Fibroblast of gingiva (primary cell): ENCODE results near the gene KRTAP5-9.
"Not testable (repeated sequence)": the region's sequence is repeated elsewhere in the genome, so short reads cannot be mapped to it uniquely, and the experiment has no call there.

Experiments
- DNase-seq: peaks from one replicate; pipeline ENCODE4 v3.0.0-alpha.2; 2011; ENCODE audit warnings: low read depth

Gene KRTAP5-9

DNA sequence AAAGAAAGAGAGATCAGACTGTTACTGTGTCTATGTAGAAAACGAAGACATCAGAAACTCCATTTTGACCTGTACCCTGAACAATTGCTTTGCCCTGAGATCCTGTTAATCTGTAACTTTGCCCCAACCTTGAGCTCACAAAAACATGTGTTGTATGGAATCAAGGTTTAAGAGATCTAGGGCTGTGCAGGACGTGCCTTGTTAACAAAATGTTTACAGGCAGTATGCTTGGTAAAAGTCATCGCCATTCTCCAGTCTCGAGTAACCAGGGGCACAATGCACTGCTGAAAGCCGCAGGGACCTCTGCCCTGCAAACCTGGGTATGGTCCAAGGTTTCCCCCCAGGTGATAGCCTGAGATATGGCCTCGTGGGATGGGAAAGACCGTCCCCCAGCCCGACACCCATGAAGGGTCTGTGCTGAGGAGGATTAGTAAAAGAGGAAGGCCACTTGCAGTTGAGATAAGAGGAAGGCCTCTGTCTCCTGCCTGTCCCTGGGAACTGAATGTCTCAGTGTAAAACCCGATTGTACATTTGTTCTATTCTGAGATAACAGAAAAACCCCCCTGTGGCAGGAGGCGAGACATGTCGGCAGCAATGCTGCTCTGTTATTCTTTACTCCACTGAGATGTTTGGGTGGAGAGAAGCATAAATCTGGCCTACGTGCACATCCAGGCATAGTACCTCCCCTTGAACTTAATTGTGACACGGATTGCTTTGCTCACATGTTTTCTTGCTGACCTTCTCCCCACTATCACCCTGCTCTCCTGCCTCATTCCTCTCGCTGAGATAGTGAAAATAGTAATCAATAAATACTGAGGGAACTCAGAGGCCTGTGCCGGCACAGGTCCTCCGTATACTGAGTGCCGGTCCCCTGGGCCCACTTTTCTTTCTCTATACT is 13.3 kb upstream of the KRTAP5-9 start:
- not testable (repeated sequence) for DNase-seq

DNA sequence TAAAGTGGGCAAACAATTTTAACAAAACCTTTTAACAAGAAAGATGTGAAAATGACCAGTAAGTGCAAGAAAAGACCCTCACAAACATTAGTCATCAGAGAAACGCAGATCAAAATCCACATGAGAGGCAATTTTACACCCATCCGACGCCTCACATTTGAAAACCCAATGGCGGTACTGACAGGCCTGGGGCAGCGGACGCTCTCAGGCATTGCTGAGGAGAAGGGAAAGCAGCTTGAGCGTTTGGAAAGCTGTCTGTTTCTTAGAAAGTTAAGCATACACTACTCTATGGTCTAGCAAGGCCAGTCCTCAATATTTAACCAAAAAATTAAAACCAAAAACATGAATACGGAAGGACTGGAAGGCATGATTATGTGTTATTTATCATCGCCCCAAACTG is 12.4 kb upstream of the KRTAP5-9 start:
- DNase-seq, result no peak

DNA sequence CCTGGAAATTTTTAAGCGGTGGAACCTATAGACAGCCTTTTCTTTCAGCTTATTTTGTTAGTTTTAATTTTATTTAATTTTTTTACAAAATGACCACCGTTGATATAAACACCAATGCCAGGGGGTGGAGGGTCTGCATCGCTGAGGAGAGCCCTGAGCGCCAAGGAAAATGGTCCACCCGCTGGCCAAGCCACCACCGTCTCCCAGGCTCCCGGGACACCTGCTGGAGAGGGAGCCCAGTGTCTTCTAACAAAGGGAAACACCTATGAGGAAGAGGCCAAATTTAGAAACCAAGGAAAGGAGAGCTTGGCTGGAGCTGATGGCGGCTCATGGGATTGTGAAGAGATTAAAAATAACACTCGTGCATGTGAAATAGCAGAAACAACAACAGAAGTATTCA is 10.7 kb upstream of the KRTAP5-9 start:
- no peak for DNase-seq

DNA sequence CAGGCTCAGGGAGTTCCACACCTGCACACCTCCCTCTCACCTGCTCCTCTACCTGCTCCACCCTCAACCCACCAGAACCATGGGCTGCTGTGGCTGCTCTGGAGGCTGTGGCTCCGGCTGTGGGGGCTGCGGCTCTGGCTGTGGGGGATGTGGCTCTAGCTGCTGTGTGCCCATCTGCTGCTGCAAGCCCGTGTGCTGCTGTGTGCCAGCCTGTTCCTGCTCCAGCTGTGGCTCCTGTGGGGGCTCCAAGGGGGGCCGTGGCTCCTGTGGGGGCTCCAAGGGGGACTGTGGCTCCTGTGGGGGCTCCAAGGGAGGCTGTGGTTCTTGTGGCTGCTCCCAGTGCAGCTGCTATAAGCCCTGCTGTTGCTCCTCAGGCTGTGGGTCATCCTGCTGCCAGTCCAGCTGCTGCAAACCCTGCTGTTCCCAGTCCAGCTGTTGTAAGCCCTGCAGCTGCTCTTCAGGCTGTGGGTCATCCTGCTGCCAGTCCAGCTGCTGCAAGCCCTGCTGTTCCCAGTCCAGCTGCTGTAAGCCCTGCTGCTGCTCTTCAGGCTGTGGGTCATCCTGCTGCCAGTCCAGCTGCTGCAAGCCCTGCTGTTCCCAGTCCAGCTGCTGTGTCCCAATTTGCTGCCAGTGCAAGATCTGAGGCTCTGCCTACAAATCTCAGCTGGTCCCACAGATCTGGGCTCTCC is 10.1 kb upstream of the KRTAP5-9 start, which contains the start of gene KRTAP5-8:
Gene KRTAP5-8 (plus strand): TSS at position 49 of the 689 bp plus-strand sequence. CDS start 31 bp downstream, at position 80.
- DNase-seq, result not testable (repeated sequence)

DNA sequence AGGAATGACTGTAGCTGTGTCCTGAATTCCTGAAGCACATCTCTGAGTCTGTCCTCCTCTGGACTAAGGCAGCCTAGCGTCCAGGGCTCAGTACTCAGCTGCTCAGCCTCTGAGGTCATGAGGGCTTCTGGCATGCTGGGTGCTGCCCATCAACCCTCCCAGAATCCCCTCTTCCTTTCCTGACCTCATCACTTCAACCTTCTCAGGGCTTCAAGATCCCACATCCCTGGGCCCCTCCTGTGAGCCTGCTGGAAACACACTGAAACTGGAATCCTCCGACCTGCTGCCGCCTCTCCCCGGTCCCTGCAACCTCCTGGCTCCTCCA is 9.6 kb upstream of the KRTAP5-9 start:
- DNase-seq, result no peak

DNA sequence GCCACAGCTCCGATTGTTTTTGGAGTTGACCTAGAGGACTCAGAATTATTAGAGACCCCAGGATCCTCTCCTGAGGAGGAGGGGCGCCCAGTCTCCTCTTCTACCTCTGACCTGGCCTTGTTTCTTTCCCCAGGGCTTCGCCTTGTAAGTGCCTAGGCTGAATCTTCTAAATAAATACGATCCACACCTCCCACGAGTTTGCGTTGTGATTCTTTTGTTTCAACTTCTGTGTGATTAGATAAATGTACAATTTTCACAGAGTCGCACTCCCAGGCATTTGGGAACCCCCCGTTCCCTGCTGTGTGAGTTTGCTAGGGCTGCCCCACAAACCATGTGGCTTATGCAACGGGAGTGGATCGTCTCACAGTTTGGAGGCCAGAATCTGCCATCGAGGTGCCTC is 9.2 kb upstream of the KRTAP5-9 start:
- no peak for DNase-seq

DNA sequence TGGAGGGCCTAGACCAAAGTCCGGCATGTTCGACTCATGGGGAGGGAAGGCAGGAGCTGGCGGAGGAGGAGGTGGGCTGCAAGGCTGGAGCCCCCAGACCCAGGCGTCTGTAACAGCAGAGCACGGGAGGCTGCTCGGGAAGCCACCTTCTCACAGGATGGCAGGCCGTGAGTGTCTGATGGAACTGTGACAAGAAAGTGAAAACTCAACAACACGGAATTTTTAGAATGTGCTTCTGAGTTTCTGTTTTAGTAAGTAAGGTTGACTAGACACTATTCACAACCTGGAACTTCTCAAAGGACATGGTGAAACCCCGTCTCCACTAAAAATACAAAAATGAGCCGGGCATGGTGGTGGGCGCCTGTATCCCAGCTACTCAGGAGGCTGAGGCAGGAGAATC is 8.2 kb upstream of the KRTAP5-9 start:
- not testable (repeated sequence) for DNase-seq

DNA sequence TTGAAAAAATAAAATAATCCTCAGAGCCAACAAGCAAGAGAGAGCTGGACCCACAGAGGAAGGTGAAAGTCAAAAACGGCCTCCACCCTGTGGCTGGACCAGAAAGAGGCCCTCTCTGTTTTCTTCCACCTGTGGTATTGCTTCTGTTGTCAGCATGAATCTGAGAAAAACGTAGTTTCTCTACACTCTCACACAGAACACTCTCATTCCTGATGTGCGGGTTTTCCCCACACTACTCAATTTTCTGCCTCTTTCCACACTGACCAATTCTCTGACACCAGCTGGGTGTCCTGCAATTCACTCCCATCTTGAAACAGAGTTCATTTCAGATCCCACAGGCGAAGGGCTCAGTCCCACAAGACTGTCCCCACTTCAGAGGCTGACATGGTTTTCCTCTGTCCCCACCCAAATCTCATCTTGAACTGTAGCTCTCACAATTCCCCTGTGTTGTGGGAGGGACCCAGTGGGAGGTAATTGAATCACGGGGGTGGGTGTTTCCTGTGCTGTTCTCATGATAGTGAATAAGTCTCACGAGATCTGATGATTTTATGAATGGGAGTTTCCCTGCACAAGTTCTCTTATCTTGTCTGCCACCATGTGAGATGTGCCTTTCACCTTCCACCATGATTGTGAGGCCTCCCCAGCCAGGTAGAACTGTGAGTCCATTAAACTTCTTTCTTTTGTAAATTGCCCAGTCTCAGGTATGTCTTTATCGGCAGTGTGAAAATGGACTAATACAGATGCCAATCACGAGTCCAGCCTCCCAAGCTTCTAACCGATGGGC is 7.5 kb upstream of the KRTAP5-9 start:
- DNase-seq, result not testable (repeated sequence)

DNA sequence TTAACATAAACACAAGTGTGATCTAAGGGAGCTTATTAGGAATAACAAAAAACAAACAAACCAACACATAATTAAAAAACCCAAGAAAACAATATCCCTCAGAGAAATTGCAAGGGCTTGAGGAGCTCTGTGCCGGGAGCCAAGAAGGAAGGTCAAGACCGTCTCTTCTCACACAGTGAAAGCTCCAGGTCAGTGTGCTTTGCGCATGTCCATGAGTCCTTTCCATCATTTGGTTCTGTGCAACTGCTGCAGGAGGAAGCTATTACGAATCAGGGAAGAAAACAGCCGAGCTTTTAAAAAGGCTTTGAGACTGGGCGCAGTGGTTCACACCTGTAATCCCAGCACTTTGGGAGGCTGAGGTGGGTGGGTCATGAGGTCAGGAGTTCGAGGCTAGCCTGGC is 5.8 kb upstream of the KRTAP5-9 start:
- no peak for DNase-seq

DNA sequence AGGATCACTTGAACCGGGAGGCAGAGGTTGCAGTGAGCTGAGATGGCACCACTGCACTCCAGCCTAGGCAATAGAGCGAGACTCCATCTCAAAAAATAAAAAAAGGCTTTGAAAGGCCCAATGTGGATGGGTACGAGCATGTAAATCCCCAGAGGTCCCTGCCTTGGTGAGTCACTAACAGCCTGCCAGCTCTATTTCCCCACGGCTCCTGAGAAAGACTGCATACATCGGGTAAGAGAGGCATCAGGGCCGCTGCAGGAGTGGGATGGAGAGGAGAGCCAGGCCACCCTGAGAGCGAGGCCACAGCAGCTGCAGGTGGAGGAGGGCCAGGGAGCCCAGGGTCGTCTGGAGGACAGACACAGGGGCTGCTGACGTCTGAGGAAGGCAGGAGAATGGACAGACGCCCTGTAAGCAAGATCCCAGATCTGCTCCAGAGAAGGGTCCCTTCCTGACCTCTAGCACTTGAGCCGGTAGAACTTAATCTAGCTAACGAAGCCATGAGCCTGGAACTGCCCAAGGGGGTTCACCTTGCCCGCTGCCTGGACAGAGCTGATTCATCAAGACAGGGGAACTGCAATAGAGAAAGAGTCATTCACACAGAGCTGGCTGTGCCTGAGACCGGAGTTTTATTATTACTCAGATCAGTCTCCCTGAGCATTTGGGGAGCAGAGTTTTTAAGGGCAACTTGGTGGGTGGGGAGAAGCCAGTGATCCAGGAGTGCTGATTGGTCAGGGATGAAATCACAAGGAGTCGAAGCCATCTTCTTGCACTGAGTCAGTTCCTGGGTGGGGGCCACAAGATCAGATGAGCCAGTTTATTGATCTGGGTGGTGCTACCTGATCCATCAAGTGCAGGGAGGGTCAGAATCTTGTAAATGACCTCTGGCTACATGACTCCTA is 5.1 kb upstream of the KRTAP5-9 start:
- no peak for DNase-seq

DNA sequence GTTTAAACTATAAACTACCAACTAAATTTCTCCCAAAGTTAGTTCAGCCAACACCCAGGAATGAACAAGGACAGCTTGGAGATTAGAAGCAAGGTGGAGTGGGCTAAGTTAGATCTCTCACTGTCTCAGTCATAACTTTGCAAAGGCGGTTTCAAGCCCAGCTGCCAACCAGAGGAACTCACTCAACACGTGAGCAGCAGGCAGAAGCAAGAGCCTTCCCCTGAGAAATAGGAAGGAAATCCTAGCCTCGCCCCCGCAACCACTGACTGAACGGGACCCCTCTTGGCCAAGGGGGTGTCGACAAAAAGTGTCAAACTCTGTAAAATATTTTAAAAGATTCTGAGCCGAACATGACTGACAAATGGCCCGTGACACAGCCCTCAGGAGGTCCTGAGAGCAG is 4.4 kb upstream of the KRTAP5-9 start:
- DNase-seq, result no peak

DNA sequence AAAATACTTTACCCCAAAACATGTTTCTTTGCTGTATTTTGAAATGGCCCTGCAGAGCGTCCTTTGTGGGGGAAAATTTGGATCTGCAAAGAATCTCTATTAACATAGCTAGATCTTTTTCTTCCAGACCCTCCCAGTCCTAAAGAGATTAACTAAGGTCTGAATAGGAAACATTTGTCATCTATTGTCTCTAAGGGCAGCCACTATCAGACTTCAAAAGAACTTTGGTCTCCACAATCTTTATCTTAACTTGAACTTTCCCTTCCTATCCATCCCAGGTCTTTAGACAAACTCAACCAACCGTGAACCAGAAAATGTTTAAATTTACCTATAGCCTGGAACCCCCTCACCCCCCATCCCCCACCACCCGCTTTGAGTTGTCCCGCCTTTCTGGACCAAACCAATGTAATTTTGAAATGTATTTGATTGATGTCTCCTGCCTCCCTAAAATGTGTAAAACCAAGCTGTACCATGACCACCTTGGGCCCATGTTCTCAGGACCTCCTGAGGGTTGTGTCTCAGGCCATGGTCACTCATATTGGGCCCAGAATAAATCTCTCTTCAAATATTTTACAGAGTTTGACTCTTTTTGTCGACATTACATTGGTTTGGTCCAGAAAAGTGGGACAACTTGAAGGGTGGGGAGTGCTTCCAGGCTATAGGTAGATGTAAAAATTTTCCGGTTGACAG is 3.5 kb upstream of the KRTAP5-9 start:
- no peak for DNase-seq

DNA sequence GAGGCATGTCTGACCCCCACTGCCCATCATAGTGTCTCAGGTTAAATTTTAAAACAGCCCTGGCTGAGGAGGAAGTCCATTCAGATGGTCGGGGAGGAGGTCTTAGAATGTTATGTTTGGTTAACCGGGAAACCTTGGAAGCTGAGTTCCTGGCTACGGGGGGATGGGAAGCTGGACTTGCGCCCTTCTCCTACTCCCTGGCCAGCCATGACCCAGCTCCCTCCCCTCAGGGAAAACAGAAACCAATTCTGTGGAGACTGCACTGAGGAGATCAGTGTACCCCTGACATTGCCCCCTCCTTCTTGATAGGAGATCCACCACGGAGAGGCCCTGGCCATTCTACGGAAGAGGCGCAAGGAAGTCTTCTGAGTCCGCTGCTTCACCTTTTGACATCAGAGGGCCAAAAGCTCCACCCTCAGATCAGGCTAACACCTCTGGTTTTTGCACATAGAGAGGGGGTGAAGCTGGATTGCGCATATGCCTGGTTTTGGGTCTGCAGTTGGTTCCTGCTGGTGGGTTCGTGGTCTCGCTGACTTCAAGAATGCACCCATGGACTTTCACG is 2.7 kb upstream of the KRTAP5-9 start:
- DNase-seq, result no peak

DNA sequence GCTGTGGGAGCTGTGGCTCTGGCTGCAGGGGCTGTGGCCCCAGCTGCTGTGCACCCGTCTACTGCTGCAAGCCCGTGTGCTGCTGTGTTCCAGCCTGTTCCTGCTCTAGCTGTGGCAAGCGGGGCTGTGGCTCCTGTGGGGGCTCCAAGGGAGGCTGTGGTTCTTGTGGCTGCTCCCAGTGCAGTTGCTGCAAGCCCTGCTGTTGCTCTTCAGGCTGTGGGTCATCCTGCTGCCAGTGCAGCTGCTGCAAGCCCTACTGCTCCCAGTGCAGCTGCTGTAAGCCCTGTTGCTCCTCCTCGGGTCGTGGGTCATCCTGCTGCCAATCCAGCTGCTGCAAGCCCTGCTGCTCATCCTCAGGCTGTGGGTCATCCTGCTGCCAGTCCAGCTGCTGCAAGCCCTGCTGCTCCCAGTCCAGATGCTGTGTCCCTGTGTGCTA is 514 bp downstream of the KRTAP5-9 start:
- no peak for DNase-seq

DNA sequence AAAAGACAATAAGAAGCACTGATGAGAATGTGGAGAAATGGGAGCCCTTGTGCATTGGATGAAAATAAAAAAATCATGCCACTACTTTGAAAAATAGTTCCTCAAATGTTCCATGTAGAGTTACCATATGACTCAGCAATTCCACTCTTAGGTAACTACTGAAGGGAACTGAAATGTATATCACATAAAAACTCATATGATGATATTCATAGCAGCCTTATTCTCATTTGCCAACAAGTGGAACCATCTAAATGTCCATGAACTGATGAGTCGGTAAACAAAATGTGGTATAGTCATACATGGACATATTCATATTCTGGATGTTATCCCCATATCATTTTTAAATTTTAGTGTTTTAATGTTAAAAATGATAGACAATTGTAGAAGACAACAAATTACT is 3.5 kb downstream of the KRTAP5-9 start:
- DNase-seq, result no peak

DNA sequence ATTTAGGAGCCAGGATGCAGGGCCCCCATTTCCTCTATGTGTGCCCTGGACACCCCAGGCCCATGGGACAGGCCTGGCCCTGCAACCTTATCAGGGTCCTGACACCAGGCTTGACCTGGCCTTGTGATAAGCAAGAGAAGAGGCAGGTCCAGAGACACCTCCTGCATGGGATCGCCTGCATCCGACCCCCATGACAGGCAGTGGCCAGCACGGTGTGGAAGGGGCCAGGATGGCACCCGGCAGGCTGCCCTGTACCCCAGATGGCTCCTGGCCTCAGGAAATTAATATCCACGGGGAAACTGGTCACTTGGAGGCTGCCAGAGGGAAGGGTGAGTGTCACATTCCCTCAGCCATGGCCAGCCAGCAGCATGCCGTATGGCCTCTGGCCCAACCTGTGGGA is 6.8 kb downstream of the KRTAP5-9 start:
- DNase-seq, result no peak

DNA sequence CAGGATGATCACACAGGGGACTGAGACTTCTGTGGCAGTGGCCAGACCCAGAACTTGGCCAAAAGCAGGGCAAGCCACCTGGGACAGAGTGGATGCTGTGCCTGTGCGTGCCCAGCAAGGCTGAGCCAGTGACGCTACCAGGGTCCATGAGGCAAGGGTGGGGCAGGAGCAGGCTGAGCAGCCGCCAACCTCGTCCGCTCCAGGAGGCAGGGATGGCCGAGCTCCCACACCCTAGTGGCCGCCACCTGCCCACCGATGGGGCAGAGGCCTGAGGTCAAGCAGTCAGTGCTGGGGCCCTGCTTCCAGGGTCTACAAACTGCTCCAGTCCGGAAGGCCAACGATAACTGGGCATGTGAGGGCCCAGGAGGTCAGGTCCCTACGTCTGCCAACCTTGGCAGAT is 7.3 kb downstream of the KRTAP5-9 start:
- DNase-seq, result no peak

DNA sequence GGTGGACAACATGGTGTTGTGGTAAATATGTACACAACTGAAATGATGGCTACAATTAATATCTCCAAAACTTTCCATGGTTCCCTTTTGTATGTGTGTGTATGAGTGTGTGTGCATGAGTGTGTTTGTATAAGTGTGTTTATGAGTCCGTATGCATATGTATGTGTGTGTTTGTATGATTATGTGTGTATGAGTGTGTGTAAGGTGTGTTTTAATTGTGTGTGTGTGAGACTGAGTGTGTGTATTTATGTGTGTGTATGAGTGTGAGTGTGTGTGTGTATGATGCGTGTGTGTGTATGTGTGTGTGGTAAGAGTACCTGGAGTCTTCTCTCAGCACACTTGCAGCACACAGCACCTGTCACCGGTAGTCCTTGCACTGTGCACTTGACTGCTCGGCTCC is 7.8 kb downstream of the KRTAP5-9 start:
- DNase-seq, result no peak

DNA sequence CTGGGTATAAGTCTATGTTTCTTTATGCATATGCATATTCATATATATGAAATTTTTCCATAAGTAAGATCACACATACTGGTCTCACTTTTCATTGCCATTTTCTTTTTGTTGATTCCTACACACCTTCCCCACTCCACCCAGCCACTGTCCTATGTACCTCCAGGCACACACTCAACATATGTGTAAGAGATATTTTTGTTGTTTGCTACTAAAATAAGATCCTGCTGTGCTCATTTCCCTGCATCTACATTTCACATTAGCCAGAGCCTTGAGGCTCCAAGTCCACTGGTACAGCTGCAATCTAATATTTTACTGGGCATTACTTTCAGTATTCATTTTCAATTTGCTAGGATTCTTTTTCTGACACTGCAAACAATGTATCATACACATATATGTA is 9.0 kb downstream of the KRTAP5-9 start:
- no peak for DNase-seq

DNA sequence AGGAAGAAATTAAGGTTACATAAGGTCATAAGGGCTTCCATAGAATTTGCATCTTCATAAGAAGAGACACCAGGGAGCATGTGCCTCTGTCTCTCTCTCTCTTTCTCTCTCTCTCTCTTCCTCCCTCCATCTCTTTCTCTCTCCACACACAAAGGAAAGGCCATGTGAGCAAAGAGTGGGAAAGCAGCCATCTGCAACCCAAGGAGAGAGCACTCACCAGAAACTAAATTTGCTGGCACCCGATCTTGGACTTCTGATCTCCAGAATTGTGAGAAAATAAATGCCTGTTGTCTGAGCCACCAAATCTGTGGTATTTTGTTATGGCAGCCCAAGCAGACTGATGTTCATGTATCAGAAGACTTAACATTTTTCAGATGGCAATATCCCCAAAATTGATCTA is 10.8 kb downstream of the KRTAP5-9 start:
- no peak for DNase-seq

DNA sequence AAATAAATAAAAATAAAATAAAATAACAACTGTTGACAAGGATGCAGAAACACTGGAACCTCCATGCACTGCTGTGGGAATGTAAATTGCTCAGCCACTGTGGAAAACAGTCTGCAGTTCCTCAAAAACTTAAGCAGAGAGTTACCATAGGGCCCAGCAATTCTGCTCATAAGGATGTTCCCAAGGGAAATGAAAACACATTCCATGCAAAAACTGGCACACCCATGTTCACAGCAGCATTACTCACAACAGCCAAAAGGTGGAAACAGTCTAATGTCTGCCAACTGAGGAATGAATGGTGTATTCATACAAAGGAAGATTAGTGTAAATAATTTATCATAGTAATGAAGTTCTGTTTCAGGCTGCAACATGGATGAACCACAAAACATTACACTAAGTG is 13.9 kb downstream of the KRTAP5-9 start:
- no peak for DNase-seq
